Measurements from ENCODE around the gene RASA3.

DNA sequence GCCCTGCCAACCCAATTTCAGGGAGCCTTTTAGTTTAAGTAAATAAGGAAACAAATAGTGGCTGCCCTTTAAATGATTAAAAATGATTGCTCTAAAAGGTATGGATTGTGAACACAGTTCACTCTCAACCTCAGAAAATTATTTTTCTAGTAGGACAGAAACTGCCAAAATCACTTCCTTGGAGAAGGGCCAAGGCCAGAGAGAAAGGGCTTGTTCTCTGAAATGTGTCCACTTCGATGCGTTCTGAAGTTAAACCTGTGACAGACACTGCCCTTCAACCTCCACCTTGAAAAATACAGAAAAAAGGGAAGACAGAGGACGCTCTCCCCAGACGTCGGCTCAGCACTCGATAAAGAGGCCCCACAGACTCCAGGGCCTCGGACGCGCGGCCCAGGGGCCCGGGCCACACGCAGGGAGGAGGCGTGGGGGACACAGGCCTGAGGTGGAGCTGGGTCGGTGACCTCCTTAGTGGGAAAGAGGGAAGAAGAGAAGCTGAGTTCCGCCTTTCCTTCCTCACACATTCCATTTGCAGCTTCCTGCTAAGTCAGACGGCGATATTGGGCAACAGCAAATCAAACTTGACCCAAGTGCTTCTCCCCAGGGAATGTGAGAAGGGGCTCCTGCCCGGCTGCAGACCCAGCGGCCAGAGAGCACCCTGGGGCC lies 63.6 kb downstream of the RASA3 start:
- TF ChIP-seq, protein P1, sequence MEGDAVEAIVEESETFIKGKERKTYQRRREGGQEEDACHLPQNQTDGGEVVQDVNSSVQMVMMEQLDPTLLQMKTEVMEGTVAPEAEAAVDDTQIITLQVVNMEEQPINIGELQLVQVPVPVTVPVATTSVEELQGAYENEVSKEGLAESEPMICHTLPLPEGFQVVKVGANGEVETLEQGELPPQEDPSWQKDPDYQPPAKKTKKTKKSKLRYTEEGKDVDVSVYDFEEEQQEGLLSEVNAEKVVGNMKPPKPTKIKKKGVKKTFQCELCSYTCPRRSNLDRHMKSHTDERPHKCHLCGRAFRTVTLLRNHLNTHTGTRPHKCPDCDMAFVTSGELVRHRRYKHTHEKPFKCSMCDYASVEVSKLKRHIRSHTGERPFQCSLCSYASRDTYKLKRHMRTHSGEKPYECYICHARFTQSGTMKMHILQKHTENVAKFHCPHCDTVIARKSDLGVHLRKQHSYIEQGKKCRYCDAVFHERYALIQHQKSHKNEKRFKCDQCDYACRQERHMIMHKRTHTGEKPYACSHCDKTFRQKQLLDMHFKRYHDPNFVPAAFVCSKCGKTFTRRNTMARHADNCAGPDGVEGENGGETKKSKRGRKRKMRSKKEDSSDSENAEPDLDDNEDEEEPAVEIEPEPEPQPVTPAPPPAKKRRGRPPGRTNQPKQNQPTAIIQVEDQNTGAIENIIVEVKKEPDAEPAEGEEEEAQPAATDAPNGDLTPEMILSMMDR (IDR thresholded peaks at IDR 0.05) = no peak
- no peak for TF ChIP-seq EZH2phosphoT487 (IDR thresholded peaks at IDR 0.05)

Data from neural progenitor cell (in vitro differentiated cells).